ENCODE results near the gene SLC2A8. TPM values are rescaled to one million over a fixed set of nuclear protein-coding genes. Genes with fewer than 3 reads are reported as not detected.

Gene SLC2A8
- total and polyA plus RNA-seq, 2 donors (not counting 1 experiment from before 2014, with no cell fraction given), result 8.3 to 14.2 TPM

GRCh38 chr9:127393645-127394044 lies 3.3 kb upstream of the SLC2A8 start:
- DNase-seq (no peak), ATAC-seq (ENCODE audit: low read depth) (no peak)
- CTCF ChIA-PET, result no interaction called here
- Histone ChIP-seq H3K27me3 (replicated peaks in 1 of 4; ENCODE audit: control extremely low read depth in 1 of 4, control insufficient read depth in 3 of 4, insufficient read depth in 4 of 4, low read length in 3 of 4) (peaks cover 0 to 15% (median 4%) of the 10 kb centered on the region in 4 experiments), H3K9me3 (ENCODE audit: control extremely low read depth in 1 of 3, control insufficient read depth in 2 of 3, insufficient read depth in 1 of 3, low read length in 2 of 3) (no peaks in the 10 kb centered on the region), H3K4me2 (replicated peaks; ENCODE audit: low read depth, low read length, poor library complexity, severe bottlenecking) (no peak overlapping the region), H3K4me1 (ENCODE audit: control insufficient read depth in 2 of 2, insufficient read depth in 2 of 2, low read length in 2 of 2) (peaks cover 4 to 17% of the 10 kb centered on the region in 2 donors), H3K9ac (ENCODE audit: low read length) (no peak overlapping the region), H2AFZ (ENCODE audit: insufficient read depth, low read depth, low read length, poor library complexity, severe bottlenecking) (no peak overlapping the region), H4K20me1 (ENCODE audit: control insufficient read depth, insufficient read depth, low read length, poor library complexity, severe bottlenecking) (no peaks in the 10 kb centered on the region), H3K4me3 (ENCODE audit: control extremely low read depth in 1 of 5, extremely low read depth in 1 of 5, insufficient read depth in 1 of 5, low read depth in 2 of 5, low read length in 4 of 5) (no peak overlapping the region), H3K36me3 (replicated peaks in 1 of 2; ENCODE audit: control extremely low read depth in 1 of 2, control insufficient read depth in 1 of 2, extremely low read depth in 1 of 2, insufficient read depth in 2 of 2, low read length in 1 of 2) (no peaks in the 10 kb centered on the region), H3K79me2 (ENCODE audit: control insufficient read depth, insufficient read depth, low read length) (peaks cover 5% of the 10 kb centered on the region), H3K27ac (ENCODE audit: low read length in 2 of 2) (no peak overlapping the region)
- Mint-ChIP-seq H3K27ac (no peak overlapping the region), H3K9me3 (ENCODE audit: insufficient read depth) (no peaks in the 10 kb centered on the region), H3K4me1 (peaks cover 14% of the 10 kb centered on the region), H3K27me3 (no peaks in the 10 kb centered on the region), H3K4me3 (no peak overlapping the region)
- POLR2A ChIA-PET, result no interaction called here
- intact Hi-C loops (cut with micrococcal nuclease), result no loop called here
- TF ChIP-seq EZH2 (IDR thresholded peaks at IDR 0.05; ENCODE audit: borderline replicate concordance, insufficient read depth, low read depth, low read length, poor library complexity, severe bottlenecking), result no peak
- no CpG with 5 or more reads among the region's 2 CpGs for WGBS (ENCODE audit: insufficient coverage)

- CTCF ChIA-PET, result interaction anchor here (1.2 to 2.0 kb wide), 5 partner anchors 20 to 181 kb away, joined by 5 to 16 read pairs (median 6); no protein-coding TSS in a partner anchor
Measured at GRCh38 chr9:127395497-127396252, 1.3 kb upstream of the SLC2A8 start.

More at GRCh38 chr9:127395497-127396252, 1.3 kb upstream of the SLC2A8 start:
- POLR2A ChIA-PET, result interaction anchor here (1.5 to 1.6 kb wide), 2 partner anchors 55 to 170 kb away, joined by 19 to 21 read pairs; partner anchors contain the start of genes LRSAM1 and RPL12
- Histone ChIP-seq H3K9ac (ENCODE audit: low read length) (peak overlapping the region; percentile 68), H3K4me3 (ENCODE audit: control extremely low read depth in 1 of 5, extremely low read depth in 1 of 5, insufficient read depth in 1 of 5, low read depth in 2 of 5, low read length in 4 of 5) (peak overlapping the region in 3 of 5 experiments; percentile 26 to 77 (median 57)), H3K4me2 (replicated peaks; ENCODE audit: low read depth, low read length, poor library complexity, severe bottlenecking) (peak overlapping the region; percentile 91), H3K79me2 (ENCODE audit: control insufficient read depth, insufficient read depth, low read length) (peaks cover 8% of the 10 kb centered on the region), H3K27ac (ENCODE audit: low read length in 2 of 2) (no peak overlapping the region), H3K36me3 (replicated peaks in 1 of 2; ENCODE audit: control extremely low read depth in 1 of 2, control insufficient read depth in 1 of 2, extremely low read depth in 1 of 2, insufficient read depth in 2 of 2, low read length in 1 of 2) (no peaks in the 10 kb centered on the region), H4K20me1 (ENCODE audit: control insufficient read depth, insufficient read depth, low read length, poor library complexity, severe bottlenecking) (no peaks in the 10 kb centered on the region), H3K4me1 (ENCODE audit: control insufficient read depth in 2 of 2, insufficient read depth in 2 of 2, low read length in 2 of 2) (peaks cover 4 to 16% of the 10 kb centered on the region in 2 donors), H3K27me3 (replicated peaks in 1 of 4; ENCODE audit: control extremely low read depth in 1 of 4, control insufficient read depth in 3 of 4, insufficient read depth in 4 of 4, low read length in 3 of 4) (peaks cover 0 to 9% (median 2%) of the 10 kb centered on the region in 4 experiments), H2AFZ (ENCODE audit: insufficient read depth, low read depth, low read length, poor library complexity, severe bottlenecking) (peak overlapping the region; percentile 87), H3K9me3 (ENCODE audit: control extremely low read depth in 1 of 3, control insufficient read depth in 2 of 3, insufficient read depth in 1 of 3, low read length in 2 of 3) (no peaks in the 10 kb centered on the region)
- H3K27ac Mint-ChIP-seq, result peak overlapping the region; percentile 79
- TF ChIP-seq CTCF (IDR thresholded peaks at IDR 0.05) (no peak), EZH2 (IDR thresholded peaks at IDR 0.05; ENCODE audit: borderline replicate concordance, insufficient read depth, low read depth, low read length, poor library complexity, severe bottlenecking) (no peak)
- no peaks in the 10 kb centered on the region for H3K9me3 Mint-ChIP-seq (ENCODE audit: insufficient read depth)
- H3K27me3 Mint-ChIP-seq, result no peaks in the 10 kb centered on the region
- no peak for DNase-seq
- ATAC-seq (ENCODE audit: low read depth), result no peak
- H3K4me3 Mint-ChIP-seq, result peak overlapping the region; percentile 86
- WGBS (ENCODE audit: insufficient coverage), result 100% methylated on average over 5 of the region's 7 CpGs
- intact Hi-C loops (cut with micrococcal nuclease), result loop anchor here (1.0 to 5.0 kb wide), 6 partner anchors 150 to 671 kb away; partner anchors contain the start of genes FPGS, NAIF1, PTRH1 and TTC16
- peaks cover 14% of the 10 kb centered on the region for H3K4me1 Mint-ChIP-seq
